Ureter (tissue), 1 donor: ENCODE results near the gene FBXL19. TPM values are rescaled to one million over a fixed set of nuclear protein-coding genes. Genes with fewer than 3 reads are reported as not detected.
A peak's percentile ranks its signal among the peaks of the same experiment; 100 is the strongest.

Experiments used
- DNase-seq: peaks from one replicate; pipeline ENCODE4 v3.0.0-alpha.2; 2020; ENCODE audit warnings: low spot score
- total RNA-seq: library from RNA; stranded (reverse); gene quantifications from one replicate; pipeline ENCODE4 v1.2.4, GENCODE V29; 2023
- donor health status: DM: yes; HTN: yes; CAD: no.

FBXL19 gene
- total RNA-seq, 1 donor from 2014 or later, result 25.7 TPM

DNA sequence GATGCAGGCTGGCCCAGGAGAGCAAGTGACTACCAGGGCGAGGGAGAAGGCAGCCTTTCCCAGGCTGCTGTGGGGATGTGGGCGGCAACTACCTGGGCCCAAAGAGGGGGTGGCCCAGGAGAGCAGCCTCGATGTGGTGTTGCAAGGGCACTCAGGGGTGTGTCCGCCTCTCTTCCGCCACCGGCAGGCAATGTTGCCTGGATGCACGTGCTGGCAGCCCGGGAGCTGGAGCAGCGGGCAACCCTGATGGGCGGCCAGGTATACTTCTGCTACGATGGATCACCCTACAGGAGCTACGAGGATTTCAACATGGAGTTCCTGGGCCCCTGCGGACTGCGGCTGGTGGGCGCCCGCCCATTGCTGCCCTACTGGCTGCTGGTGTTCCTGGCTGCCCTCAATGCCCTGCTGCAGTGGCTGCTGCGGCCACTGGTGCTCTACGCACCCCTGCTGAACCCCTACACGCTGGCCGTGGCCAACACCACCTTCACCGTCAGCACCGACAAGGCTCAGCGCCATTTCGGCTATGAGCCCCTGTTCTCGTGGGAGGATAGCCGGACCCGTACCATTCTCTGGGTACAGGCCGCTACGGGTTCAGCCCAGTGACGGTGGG lies 64.3 kb downstream of the FBXL19 start:
- no peak for DNase-seq

DNA sequence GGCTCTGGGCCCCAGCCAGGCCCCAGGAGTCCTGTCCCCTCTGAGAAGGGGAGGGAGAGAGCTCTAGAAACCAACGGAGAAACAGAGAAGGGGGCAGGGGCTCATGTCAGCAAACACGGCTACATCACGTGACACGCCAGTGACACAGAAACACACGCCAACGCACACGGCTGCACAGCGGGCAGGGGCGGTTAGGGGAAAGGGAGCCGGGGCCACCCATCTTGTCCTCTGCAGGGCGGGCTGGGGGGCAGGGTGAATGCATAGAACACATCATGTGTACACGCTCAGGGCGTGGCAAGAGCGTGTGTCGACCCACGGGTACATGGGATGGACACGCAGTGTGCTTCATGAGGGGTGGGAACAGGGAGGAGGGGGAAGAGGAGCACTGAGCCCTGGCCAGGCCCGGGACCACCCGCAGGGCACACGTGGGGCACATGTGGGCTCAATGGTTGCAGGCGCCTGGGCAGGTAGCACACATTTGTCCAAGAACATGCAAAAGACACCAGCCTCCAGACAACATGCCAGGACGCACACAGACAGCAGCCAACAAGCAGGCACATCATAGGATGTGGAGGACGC lies 66.2 kb downstream of the FBXL19 start:
- DNase-seq, result no peak

DNA sequence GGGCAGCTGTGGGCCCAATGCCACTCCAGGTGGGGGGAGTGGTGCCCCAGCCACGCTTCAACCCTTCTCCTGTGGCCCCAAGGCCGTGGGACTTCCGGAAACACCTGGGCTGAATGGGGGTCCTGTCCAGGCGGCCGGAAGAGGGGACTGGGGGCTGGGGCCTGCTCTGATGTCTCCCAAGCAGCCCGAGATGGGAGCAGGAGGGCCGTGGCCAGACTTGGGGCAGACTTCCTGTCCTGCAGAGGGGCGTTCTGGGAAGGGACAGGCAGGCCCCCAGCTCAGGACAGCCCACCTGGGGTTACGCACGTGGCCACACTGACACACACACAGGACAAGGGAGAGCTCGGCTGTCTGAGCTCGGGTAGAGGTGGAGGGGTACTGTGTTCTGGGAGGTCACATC lies 66.7 kb downstream of the FBXL19 start:
- DNase-seq, result no peak

DNA sequence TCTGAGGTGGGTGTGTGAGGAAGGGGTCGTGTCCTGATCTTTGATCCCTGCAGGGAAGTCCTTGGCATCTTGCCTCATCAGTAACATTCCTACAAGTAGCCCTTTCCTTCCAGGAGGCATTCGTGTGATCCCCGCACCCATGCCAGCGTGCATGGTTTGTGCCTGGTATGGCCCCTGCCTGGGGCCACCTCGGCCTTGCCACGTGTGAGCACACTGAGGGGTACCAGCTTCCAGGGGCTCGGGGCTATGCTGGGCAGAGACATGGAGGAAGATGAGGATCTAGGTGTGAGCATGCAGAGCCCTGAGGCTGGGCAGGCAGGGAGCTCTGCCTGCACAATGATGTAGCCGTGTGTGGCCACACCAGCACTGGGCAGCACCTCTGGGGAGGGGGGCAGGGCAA lies 67.7 kb downstream of the FBXL19 start:
- no peak for DNase-seq

DNA sequence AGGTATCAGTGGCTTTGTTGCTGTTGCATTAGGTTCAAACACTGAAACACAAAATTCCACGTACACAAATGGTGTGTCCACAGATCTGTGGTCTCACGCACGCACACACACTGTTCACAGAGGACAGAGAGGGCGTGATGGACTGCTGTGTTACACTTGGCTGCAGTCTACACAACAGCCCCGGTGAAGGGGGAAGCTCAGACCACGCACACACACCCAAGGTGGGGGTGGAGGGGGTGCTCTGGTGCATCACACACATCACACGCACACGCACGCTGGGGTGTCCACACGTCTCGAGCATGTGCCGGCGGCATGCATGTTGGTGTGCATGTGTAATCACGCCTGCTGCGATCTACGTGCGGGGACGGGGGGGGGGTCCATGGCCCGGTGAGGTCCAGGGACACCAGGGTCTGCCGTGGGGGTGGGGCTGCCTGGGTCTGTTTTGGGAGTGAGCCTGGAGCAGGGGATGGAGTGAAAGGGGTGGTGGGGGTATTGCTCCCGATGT lies 69.0 kb downstream of the FBXL19 start:
- no peak for DNase-seq

DNA sequence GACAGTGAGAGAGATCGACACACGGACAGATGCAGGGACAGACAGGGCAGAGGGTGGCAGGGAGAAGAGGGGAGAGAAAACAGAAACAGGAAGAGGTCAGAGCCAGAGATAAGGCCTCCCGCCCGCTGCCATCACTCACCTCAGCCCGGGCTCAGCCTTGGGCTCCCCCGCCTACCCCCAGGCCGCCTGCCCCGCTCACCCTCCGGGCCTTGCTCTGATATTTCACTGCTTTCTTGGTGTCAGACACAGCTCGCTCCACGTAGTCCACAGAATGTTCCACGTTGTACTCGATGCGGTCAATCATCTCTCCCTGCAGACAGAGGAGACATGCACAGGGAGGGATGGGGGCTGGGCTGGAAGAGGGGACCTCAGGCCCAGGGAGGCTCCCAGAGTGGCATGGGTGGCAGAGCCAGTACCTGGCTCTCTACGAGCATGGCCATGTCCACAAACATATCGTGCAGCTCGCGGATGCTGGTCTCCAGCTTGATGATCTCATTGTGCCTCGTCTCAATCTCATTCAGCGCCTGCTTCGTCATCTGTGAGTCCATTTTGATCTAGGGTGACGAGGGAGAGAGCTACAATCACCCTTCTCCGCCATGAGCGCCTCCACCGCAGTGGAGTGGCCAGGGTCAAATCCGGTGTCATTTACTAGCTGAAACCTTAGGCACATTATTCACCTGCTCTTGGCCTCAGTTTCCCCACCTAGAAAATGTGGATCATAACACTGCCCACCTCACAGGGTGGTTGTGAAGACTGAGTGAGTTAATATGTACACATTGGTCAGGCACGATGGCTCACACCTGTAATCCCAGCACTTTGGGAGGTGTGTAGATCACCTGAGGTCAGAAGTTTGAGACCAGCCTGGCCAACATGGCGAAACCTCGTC lies 69.8 kb downstream of the FBXL19 start:
- no peak for DNase-seq

DNA sequence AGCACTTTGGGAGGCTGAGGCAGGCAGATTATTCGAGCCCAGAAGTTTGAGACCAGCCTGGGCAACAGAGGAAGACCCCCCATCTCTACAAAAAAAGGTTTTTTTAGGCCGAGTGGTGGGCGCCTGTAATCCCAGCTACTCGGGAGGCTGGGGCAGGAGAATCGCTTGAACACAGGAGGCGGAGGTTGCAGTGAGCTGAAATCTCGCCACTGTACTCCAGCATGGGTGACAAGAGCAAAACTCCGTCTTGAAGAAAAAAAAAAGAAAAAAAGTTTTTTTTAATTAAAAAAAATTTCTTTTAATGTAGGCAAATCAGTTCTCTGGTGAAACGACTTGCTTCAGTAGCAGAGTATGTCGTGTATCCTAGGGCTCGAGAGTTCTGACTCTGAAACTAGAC lies 72.6 kb downstream of the FBXL19 start:
- DNase-seq, result no peak

DNA sequence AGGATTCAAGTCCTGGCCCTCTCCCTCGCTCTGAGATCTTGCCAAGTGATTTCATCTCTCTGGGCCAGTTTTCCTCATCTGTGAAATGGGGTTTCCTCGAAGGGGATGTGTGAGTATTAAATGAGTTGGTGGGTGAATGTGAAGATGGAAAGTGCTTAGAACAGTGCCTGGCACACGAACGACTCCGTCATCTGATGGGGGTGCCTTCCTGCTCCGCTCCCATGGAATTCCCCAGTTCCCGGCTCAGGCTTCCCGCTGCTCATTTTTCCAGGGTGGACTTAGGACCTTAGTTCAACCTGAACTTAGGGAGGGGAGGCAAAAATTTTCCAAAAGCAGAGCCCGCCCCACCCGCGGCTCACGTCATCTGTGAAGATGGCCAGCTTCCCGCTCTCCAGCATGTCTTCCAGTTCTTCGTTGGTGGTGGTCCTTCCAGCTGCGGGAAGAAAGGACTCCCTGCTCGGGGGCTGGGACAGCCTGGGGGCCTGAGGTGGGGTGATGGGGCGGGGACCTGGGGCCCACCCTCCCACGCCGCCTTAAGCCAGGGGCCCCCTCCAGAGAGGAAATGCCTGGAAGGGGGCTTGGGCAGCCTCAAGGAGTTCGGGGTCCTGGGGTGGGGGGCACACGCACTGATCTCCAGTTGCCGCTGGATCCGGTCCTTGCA lies 73.1 kb downstream of the FBXL19 start:
- DNase-seq, result no peak

DNA sequence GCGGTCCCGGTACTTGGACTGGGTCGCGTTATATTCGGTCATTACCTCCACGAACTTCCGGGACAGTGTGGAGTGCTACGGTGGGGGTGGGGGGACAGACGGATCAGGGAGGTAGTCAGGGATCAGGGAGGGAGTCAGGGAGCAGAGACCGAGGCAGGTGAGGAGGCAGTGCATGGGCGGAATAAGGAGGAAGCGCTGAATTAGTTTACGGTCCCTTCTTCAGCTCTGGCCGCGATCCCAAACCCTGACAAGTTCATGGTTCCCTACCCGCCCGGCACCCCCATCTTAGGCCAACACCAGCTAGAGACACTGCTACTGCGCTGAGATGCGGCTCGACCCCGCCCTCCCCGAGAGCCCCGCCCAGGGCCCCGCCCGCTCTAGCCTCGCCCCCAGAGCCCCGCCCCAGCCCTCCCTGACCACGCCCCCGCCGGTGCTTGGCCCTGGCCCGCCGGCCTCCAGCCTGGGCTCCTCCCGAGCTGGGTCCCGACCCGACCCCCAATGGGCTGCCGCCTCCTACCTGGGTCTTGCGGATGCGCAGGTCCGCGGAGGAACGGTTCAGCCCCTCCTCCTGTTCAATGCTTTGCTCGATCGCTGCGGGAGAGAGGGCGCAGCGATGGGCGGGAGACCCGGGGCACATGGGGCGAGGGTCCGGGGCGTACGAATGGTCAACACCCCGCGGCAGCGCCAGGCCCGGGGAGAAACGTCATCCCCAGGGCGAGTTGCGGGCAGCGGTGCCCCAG lies 73.8 kb downstream of the FBXL19 start:
- DNase-seq, result peak; percentile 86

DNA sequence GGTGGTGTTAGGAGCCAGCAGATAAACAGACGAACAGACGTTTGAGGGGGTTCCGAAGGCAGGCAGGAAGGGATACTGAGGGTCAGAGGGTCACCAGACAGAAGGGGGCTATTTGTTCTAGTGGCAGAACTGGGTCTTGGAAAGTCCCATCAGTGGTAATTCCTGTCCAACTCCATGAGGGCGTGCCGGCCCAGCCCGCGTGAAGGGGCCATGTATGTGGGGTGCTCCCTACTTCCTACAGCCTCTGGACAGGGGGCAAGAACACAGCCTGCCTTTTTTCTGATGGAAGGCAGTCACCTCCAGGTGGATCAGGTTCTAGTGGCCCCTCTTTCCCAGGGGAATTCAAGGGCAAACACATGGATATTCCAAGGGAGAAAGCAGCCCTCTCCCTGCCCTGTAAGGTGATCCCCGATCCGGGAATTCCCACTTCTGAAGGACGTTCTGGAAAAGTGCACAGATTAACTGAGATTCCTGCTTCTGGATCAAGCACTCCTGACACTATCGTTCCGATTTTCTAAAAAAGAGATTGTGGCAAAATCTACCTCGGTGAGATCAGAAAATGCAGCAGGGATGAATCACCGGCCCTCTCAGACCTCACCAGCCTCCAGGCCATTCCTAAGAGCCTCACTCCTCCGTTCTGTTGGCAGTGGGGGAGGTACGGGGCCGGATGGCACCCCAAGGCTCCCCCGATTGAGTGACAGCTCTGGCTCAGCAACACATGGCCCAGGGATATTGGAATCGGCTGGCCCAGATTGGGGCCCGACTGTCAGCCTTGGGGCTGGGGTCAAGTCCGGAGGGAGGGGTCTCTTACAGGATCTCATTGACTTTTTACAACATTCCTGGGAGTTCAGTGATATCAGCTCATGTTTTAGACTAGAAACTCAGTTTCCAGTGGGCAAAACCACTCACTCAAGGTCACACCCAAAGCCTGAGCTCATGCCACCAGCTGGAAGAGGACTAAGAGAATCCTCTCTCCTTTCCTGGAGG lies 74.6 kb downstream of the FBXL19 start:
- DNase-seq, result no peak

Other genes starting within 250 kb of the FBXL19 start
- 82.3 TPM for gene SRCAP, start 224.4 kb upstream of the FBXL19 start, total RNA-seq
- 35.9 TPM for gene PHKG2, start 175.1 kb upstream of the FBXL19 start, total RNA-seq
- gene CFAP119, start 161.5 kb upstream of the FBXL19 start, total RNA-seq, result 8.7 TPM
- 133 TPM for gene RNF40, start 161.2 kb upstream of the FBXL19 start, total RNA-seq
- 21.6 TPM for gene ZNF629, start 136.4 kb upstream of the FBXL19 start, total RNA-seq
- gene BCL7C, start 29.5 kb upstream of the FBXL19 start, total RNA-seq, result 35.9 TPM
- gene CTF1, start 27.0 kb upstream of the FBXL19 start, total RNA-seq, result 8.2 TPM
- 25.9 TPM for gene ORAI3, start 25.5 kb downstream of the FBXL19 start, total RNA-seq
- 19.6 TPM for gene SETD1A, start 34.2 kb downstream of the FBXL19 start, total RNA-seq
- gene HSD3B7, start 61.6 kb downstream of the FBXL19 start, total RNA-seq, result 14.8 TPM
- 1.6 TPM for gene STX1B, start 87.1 kb downstream of the FBXL19 start, total RNA-seq
- 55.0 TPM for gene STX4, start 110.0 kb downstream of the FBXL19 start, total RNA-seq
- 12.8 TPM for gene ZNF668, start 150.7 kb downstream of the FBXL19 start, total RNA-seq
- gene ZNF646, start 150.8 kb downstream of the FBXL19 start, total RNA-seq, result 18.3 TPM
- gene PRSS53, start 165.4 kb downstream of the FBXL19 start, total RNA-seq, result 1.2 TPM
- gene VKORC1, start 171.2 kb downstream of the FBXL19 start, total RNA-seq, result 42.1 TPM
- gene BCKDK, start 184.8 kb downstream of the FBXL19 start, total RNA-seq, result 29.8 TPM
- 77.9 TPM for gene KAT8, start 194.1 kb downstream of the FBXL19 start, total RNA-seq
- gene PRSS8, start 212.2 kb downstream of the FBXL19 start, total RNA-seq, result 17.0 TPM
- gene PRSS36, start 226.5 kb downstream of the FBXL19 start, total RNA-seq, result 1.1 TPM